GM12891 (cell line): Measurements from ENCODE around the gene DNAH17.

Source experiments
- POLR2A ChIP-seq: IDR thresholded peaks from 2 replicates; pipeline ENCODE4 v1.6.1; 2011; ENCODE audit warnings: low read depth, low read length, control low read depth
- POLR2AphosphoS5 ChIP-seq: IDR thresholded peaks from 2 replicates; pipeline ENCODE4 v1.6.1; 2011; ENCODE audit warnings: low read depth, low read length, control low read depth
- POU2F2 ChIP-seq: IDR thresholded peaks from 2 replicates; pipeline ENCODE4 v1.6.1; 2011; ENCODE audit warnings: low read depth, mild to moderate bottlenecking, control low read depth, low read length, moderate library complexity
- SPI1 ChIP-seq: IDR thresholded peaks from 2 replicates; pipeline ENCODE4 v1.6.1; 2011; ENCODE audit warnings: low read depth, low read length, control low read depth

GRCh38 chr17:78527345-78527744, 49.9 kb downstream of the DNAH17 start:
- TF ChIP-seq POU2F2 = no peak
- TF ChIP-seq SPI1 = no peak
- no peak for TF ChIP-seq POLR2A
- TF ChIP-seq POLR2AphosphoS5 = no peak
